ENCODE data around the gene S100Z.

Gene S100Z

DNA sequence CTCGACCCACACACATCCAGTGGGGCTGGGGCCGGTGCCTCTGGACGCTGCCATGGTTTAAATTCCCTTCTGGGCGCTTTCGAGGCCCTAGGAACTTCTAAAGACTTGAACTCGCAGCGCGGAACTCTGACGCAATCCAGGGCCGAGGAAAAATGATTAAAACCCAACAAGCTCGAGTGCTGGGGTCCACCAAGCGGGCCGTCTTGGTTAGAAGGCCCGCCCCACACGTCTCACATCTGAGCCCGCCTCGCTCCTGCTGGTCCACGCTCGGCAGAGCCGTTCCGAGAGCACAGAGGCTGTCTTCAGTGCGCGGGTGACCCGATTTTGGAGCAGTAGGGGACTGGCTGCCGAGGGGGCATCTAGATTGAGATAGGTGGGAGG, 104.6 kb downstream of the S100Z start:
- no peak for FAIRE-seq

- no peak for FAIRE-seq
Observed at GRCh38 chr5:76956033-76956432, 106.2 kb downstream of the S100Z start.

- no peak for FAIRE-seq
Observed at GRCh38 chr5:76958991-76959767, 109.4 kb downstream of the S100Z start.

DNA sequence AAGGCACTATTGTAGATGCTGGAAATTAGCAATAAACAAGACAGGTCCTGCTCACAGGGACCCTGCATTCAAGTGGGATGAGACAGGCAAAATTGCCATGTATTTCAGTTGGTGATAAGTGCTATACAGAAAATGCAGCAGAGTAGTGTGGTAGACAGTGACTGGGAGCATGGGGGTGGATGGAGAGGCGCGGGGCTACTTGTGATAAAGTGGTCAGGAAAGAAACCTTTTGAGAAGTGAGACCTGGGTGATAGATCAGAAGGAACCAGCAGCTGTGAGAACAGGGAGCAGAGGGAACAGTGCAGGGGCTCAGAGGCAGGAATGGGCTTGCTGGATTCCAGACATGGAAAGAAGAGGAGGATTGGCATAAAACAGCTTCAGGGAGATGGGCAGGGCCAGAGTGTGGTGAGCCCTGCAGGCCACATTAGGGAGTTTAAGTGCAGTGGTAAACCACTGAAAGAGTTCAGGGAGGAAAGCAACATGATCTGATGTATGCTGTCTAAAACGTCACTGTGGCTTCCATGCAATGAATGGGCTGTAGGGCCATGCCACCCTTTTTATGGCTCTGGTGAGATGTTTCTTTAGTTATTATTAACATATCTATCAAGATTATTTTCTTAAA, 110.3 kb downstream of the S100Z start:
- no peak for FAIRE-seq

- FAIRE-seq, result no peak
Observed at GRCh38 chr5:76964060-76964459, 114.2 kb downstream of the S100Z start.
